Osteoblast (primary cell): ENCODE data around the gene POU4F3. TPM values are rescaled to one million over a fixed set of nuclear protein-coding genes. Genes with fewer than 3 reads are reported as not detected.

Source experiments
- DNase-seq: peaks from one replicate; pipeline ENCODE4 v3.0.0; 2011; ENCODE audit warnings: low spot score, mixed read lengths; ENCODE audit not compliant: insufficient read length; ENCODE audit errors: missing footprints
- H2AFZ ChIP-seq: 2 replicates; pipeline ENCODE4 v1.6.0; 2011; ENCODE audit warnings: mild to moderate bottlenecking, low read length
- H3K27ac ChIP-seq: 2 replicates; pipeline ENCODE4 v1.5.1; 2011; ENCODE audit warnings: mild to moderate bottlenecking, low read depth, low read length, moderate library complexity
- H3K27me3 ChIP-seq: 2 replicates; pipeline ENCODE4 v1.6.0; 2012; ENCODE audit warnings: mild to moderate bottlenecking, control low read depth, inconsistent platforms, low read length, moderate library complexity; ENCODE audit not compliant: insufficient read depth
- H3K36me3 ChIP-seq: 2 replicates; pipeline ENCODE4 v1.5.1; 2011; ENCODE audit warnings: mild to moderate bottlenecking, low read length, control low read depth, moderate library complexity; ENCODE audit not compliant: insufficient read depth
- H3K4me1 ChIP-seq: 2 replicates; pipeline ENCODE4 v1.5.1; 2011; ENCODE audit warnings: mild to moderate bottlenecking, low read length, control low read depth, moderate library complexity; ENCODE audit not compliant: insufficient read depth
- H3K4me2 ChIP-seq: 2 replicates; pipeline ENCODE4 v1.6.0; 2011; ENCODE audit warnings: mild to moderate bottlenecking, low read length; ENCODE audit not compliant: insufficient read depth
- H3K4me3 ChIP-seq: fragments of 200-600 bp; sonication (generic); 3 replicates; pipeline ENCODE4 v1.5.1; 2012; ENCODE audit warnings: mild to moderate bottlenecking, low read length, inconsistent platforms; ENCODE audit not compliant: insufficient read depth
- H3K79me2 ChIP-seq: 2 replicates; pipeline ENCODE4 v1.6.0; 2012; ENCODE audit warnings: mild to moderate bottlenecking, low read length, control low read depth, inconsistent platforms; ENCODE audit not compliant: insufficient read depth
- H3K9me3 ChIP-seq: 2 replicates; pipeline ENCODE4 v1.5.1; 2011; ENCODE audit warnings: low read depth, low read length, control low read depth
- H4K20me1 ChIP-seq: 2 replicates; pipeline ENCODE4 v1.6.0; 2012; ENCODE audit warnings: mild to moderate bottlenecking, low read length, control low read depth; ENCODE audit not compliant: insufficient read depth
- CTCF ChIP-seq: IDR thresholded peaks from 2 replicates; pipeline ENCODE4 v1.5.1; 2011; ENCODE audit warnings: mild to moderate bottlenecking, low read depth, low read length, moderate library complexity; ENCODE audit errors: extremely low read depth
- total RNA-seq: library from RNA; depleted of rRNA; stranded (reverse); fragments of >200 nt; gene quantifications from 2 replicates; pipeline ENCODE4 v1.2.3, GENCODE V29; 2012

The POU4F3 gene
- total RNA-seq, 1 donor = under 0.01 TPM

GRCh38 chr5:146380714-146381113, 42.1 kb downstream of the POU4F3 start:
- H3K79me2 ChIP-seq = no peaks in the 10 kb centered on the region
- no peaks in the 10 kb centered on the region for H3K4me1 ChIP-seq
- TF ChIP-seq CTCF = no peak
- no peak overlapping the region for H3K4me2 ChIP-seq
- H3K27ac ChIP-seq = no peak overlapping the region
- H3K36me3 ChIP-seq = no peaks in the 10 kb centered on the region
- H3K4me3 ChIP-seq = no peak overlapping the region
- no peaks in the 10 kb centered on the region for H3K9me3 ChIP-seq
- H3K27me3 ChIP-seq = peaks cover 13% of the 10 kb centered on the region
- H2AFZ ChIP-seq = no peak overlapping the region
- DNase-seq = no peak
- no peaks in the 10 kb centered on the region for H4K20me1 ChIP-seq

DNA sequence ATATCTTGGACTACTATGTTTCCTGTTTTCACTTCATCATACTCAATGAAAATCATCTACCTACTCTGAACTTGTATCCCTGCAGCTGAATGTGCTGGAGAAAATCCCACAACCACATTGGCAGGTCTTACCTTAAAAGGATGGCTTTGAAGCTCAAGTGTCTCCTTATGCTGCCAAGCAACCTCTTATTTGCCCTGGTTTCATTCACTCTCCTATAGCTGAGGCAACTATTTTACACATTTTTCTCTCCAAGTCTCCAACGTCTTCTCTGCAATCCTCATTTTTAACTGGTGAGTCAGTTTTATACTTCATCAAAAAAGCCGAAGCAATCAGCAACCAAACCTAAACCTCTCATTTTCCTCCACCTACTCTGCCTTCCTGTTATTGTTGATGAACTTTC, 49.7 kb downstream of the POU4F3 start:
- Histone ChIP-seq H3K36me3 (no peaks in the 10 kb centered on the region), H3K4me2 (no peak overlapping the region), H3K4me1 (no peaks in the 10 kb centered on the region), H3K79me2 (no peaks in the 10 kb centered on the region), H3K9me3 (no peaks in the 10 kb centered on the region), H3K4me3 (no peak overlapping the region), H3K27me3 (peaks cover 17% of the 10 kb centered on the region), H3K27ac (no peak overlapping the region), H4K20me1 (no peaks in the 10 kb centered on the region), H2AFZ (no peak overlapping the region)
- DNase-seq = no peak
- TF ChIP-seq CTCF = no peak

DNA sequence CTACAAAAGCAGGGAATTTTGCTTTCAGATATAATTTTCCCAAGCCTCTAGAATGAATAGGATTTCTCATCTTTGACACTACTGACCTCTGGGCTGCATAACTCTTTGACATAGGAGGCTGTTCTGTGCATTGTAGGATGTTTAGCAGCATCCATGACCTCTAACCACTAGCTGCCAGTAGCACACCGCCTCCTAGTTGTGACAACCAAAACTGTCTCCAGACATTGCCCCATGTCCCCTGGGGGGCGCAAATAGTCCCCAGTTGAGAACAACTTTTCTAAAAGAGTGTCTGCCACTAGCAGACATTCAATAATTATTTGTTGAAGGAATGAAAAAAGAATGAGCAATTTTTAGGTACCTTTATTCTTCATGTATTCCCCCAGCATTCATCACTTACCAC, 51.8 kb downstream of the POU4F3 start:
- Histone ChIP-seq H3K36me3 (no peaks in the 10 kb centered on the region), H3K4me1 (no peaks in the 10 kb centered on the region), H3K79me2 (no peaks in the 10 kb centered on the region), H3K27ac (no peak overlapping the region), H3K9me3 (no peaks in the 10 kb centered on the region), H4K20me1 (no peaks in the 10 kb centered on the region), H3K4me3 (no peak overlapping the region), H3K27me3 (peaks cover 20% of the 10 kb centered on the region), H2AFZ (no peak overlapping the region), H3K4me2 (no peak overlapping the region)
- TF ChIP-seq CTCF = peak; percentile 22
- no peak for DNase-seq

Other genes starting within 250 kb of the POU4F3 start
- gene PLAC8L1, start 233.3 kb upstream of the POU4F3 start, total RNA-seq = not detected in 2 replicates
- 142 and 162 TPM in 2 replicates for gene LARS1, start 156.2 kb upstream of the POU4F3 start, total RNA-seq
- gene RBM27, start 135.2 kb upstream of the POU4F3 start, total RNA-seq = 22.1 and 28.0 TPM in 2 replicates
- gene TCERG1, start 108.5 kb downstream of the POU4F3 start, total RNA-seq = 42.0 and 43.6 TPM in 2 replicates
- not detected in 2 replicates for gene GPR151, start 177.4 kb downstream of the POU4F3 start, total RNA-seq